WI38 (cell line): ENCODE data around the gene MOCS1.

Experiments
- H3K4me3 ChIP-seq: 2 replicates; pipeline ENCODE4 v1.5.1; 2011; ENCODE audit warnings: low read depth, mild to moderate bottlenecking, control low read depth, low read length
- CTCF ChIP-seq: IDR thresholded peaks from 2 replicates; pipeline ENCODE4 v1.5.1; 2012; ENCODE audit warnings: low read depth, mild to moderate bottlenecking, control low read depth, low read length

The MOCS1 gene

GRCh38 chr6:39958947-39959346 lies 24.7 kb upstream of the MOCS1 start:
- no peak overlapping the region for H3K4me3 ChIP-seq
- TF ChIP-seq CTCF: no peak

GRCh38 chr6:39956936-39957335 lies 22.7 kb upstream of the MOCS1 start:
- no peak overlapping the region for H3K4me3 ChIP-seq
- TF ChIP-seq CTCF: no peak

- no peak for TF ChIP-seq CTCF
- no peak overlapping the region for H3K4me3 ChIP-seq
These were observed 18.9 kb upstream of the MOCS1 start for GRCh38 chr6:39953076-39953618.

GRCh38 chr6:39952167-39952566 lies 17.9 kb upstream of the MOCS1 start:
- H3K4me3 ChIP-seq: no peak overlapping the region
- no peak for TF ChIP-seq CTCF

GRCh38 chr6:39951716-39952115 lies 17.5 kb upstream of the MOCS1 start:
- no peak overlapping the region for H3K4me3 ChIP-seq

GRCh38 chr6:39951191-39951590 lies 16.9 kb upstream of the MOCS1 start:
- no peak overlapping the region for H3K4me3 ChIP-seq
- TF ChIP-seq CTCF: no peak

More at GRCh38 chr6:39951716-39952115, 17.5 kb upstream of the MOCS1 start:
- no peak for TF ChIP-seq CTCF

- TF ChIP-seq CTCF: no peak
- no peak overlapping the region for H3K4me3 ChIP-seq
These were observed 16.0 kb upstream of the MOCS1 start for GRCh38 chr6:39950125-39950720.
